HG03159 (cell line): ENCODE results near the gene LSAMP.
"Not testable (repeated sequence)": the region's sequence is repeated elsewhere in the genome, so short reads cannot be mapped to it uniquely, and the experiment has no call there.

ENCODE experiments used
- ATAC-seq: cut with Tn5 transposase; IDR thresholded peaks from one replicate; pipeline ENCODE4 v1.9.1; 2021; ENCODE audit warnings: mild to moderate bottlenecking, moderate library complexity; ENCODE audit not compliant: unreplicated experiment

The LSAMP gene

DNA sequence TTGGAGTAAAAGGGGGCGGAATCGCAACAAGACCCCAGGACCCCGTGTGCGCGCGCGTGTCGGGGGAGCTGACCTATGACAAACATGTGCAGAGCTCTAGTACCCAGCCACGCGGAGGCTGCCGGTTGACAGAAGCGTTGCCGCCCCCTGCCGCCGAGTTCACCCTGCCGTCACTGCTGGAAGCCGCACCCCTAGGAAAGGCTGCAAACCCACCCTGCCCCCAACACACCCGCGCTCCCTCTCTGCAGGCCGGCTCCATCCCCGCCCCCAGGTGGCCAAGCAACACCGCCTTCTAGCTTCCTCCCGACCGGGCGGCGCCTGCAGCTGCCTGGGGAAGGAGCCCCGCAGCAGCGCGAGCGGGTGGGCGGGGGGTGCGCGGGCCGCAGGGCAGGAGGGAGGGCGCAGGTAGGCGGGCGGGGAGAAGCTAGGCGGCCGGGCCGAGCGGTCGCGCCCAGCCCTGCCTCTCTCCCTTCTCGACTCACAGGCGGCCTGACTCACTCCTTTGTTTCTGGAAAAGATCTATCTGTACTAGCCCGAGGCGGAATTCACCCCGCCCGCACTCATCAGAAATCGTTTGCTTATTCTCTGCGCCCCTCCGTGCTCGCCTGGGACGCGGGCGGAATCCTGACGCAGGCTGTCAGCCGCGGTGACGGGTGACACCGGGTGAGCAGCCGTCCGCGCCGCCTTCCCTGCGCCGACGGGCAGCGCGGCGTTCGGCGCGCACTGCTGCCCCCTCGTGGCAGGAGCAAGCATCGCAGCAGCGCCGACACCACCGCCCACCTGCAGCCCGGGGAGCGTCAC, 661.1 kb downstream of the LSAMP start:
- peak; percentile 90 for ATAC-seq

- ATAC-seq = not testable (repeated sequence)
These were observed 661.9 kb downstream of the LSAMP start for GRCh38 chr3:115783426-115783825.

GRCh38 chr3:115779011-115779410, 666.3 kb downstream of the LSAMP start:
- no peak for ATAC-seq

DNA sequence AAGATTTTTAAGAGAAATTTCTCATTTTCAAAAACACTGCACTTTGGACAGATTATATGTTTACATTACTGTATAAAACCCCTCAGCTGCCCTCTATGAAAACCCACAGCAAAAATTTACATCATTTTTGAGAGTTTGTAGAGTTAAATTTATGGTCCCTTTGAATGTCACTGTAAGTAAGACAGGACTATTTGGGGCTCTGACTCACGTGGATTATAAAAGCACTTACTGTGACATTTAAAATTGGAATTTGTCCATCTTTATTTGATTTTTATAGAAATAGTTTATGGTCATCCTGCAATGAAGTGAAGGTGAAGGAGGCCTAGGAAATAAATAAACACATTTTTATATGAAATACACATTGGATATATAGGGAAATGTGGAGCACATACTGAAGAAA, 672.3 kb downstream of the LSAMP start:
- no peak for ATAC-seq

- no peak for ATAC-seq
These were observed 676.6 kb downstream of the LSAMP start for GRCh38 chr3:115768661-115769060.

- no peak for ATAC-seq
These were observed 678.5 kb downstream of the LSAMP start for GRCh38 chr3:115766587-115767482.

- no peak for ATAC-seq
These were observed 683.4 kb downstream of the LSAMP start for GRCh38 chr3:115761927-115762305.

- ATAC-seq = no peak
These were observed 684.6 kb downstream of the LSAMP start for GRCh38 chr3:115760716-115761115.

- no peak for ATAC-seq
These were observed 687.1 kb downstream of the LSAMP start for GRCh38 chr3:115758076-115758763.

- ATAC-seq = not testable (repeated sequence)
These were observed 692.3 kb downstream of the LSAMP start for GRCh38 chr3:115752978-115753377.
